Sigmoid colon (tissue), 4 donors: Measurements from ENCODE around the gene POLK.

ENCODE experiments used
- CTCF ChIP-seq, 4 experiments: fragments of 450-650 bp in 3 of 4; fragments of 200-600 bp in 1 of 4; IDR thresholded peaks; one replicate each; pipeline ENCODE4 v1.5.1; 2016 to 2019; ENCODE audit warnings: antibody characterized with exemption in 4 of 4, mild to moderate bottlenecking in 3 of 4, moderate library complexity in 2 of 4
- EP300 ChIP-seq, 4 donors: sonication (generic); formaldehyde crosslinking; IDR thresholded peaks; one replicate each; pipeline ENCODE4 v1.6.1; 2017; ENCODE audit warnings: antibody characterized with exemption in 4 of 4
- POLR2A ChIP-seq, 2 donors: fragments of 450-650 bp; IDR thresholded peaks; one replicate each; pipeline ENCODE4 v1.6.1; 2016; ENCODE audit warnings: antibody characterized with exemption in 2 of 2, mild to moderate bottlenecking in 2 of 2, moderate library complexity in 2 of 2
- POLR2AphosphoS5 ChIP-seq, 4 donors: sonication (generic); formaldehyde crosslinking; IDR thresholded peaks; one replicate each; pipeline ENCODE4 v1.6.1; 2017; ENCODE audit warnings: antibody characterized with exemption in 4 of 4

- TF ChIP-seq CTCF (IDR thresholded peaks at IDR 0.05): no peak
- no peak for TF ChIP-seq EP300 (IDR thresholded peaks at IDR 0.05)
- no peak for TF ChIP-seq POLR2A (IDR thresholded peaks at IDR 0.05)
- TF ChIP-seq POLR2AphosphoS5 (IDR thresholded peaks at IDR 0.05): no peak
Observed at GRCh38 chr5:75610201-75610600, 98.5 kb downstream of the POLK start.
